Measurements from ENCODE around the gene GCNT2.

The GCNT2 gene

DNA sequence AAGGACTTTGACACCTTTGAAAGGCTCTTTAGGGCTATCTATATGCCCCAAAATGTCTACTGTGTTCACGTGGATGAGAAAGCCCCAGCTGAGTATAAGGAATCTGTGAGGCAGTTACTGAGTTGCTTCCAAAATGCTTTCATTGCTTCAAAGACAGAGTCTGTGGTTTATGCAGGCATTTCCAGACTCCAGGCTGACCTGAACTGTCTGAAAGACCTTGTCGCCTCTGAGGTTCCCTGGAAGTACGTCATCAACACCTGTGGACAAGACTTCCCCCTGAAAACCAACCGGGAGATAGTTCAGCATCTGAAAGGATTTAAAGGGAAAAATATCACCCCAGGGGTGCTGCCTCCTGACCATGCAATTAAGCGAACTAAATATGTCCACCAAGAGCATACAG lies 65.2 kb downstream of the GCNT2 start:
- TF ChIP-seq, protein P1, sequence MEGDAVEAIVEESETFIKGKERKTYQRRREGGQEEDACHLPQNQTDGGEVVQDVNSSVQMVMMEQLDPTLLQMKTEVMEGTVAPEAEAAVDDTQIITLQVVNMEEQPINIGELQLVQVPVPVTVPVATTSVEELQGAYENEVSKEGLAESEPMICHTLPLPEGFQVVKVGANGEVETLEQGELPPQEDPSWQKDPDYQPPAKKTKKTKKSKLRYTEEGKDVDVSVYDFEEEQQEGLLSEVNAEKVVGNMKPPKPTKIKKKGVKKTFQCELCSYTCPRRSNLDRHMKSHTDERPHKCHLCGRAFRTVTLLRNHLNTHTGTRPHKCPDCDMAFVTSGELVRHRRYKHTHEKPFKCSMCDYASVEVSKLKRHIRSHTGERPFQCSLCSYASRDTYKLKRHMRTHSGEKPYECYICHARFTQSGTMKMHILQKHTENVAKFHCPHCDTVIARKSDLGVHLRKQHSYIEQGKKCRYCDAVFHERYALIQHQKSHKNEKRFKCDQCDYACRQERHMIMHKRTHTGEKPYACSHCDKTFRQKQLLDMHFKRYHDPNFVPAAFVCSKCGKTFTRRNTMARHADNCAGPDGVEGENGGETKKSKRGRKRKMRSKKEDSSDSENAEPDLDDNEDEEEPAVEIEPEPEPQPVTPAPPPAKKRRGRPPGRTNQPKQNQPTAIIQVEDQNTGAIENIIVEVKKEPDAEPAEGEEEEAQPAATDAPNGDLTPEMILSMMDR (IDR thresholded peaks at IDR 0.05; ENCODE audit: low read depth, low read length), result no peak
- H3K4me3 ChIP-seq (replicated peaks in 1 of 2; ENCODE audit: low read depth in 2 of 2, low read length in 2 of 2), result no peak overlapping the region
- no peak for DNase-seq (ENCODE audit: low read depth in 2 of 2)

- TF ChIP-seq, protein P1 (IDR thresholded peaks at IDR 0.05; ENCODE audit: low read depth, low read length), result no peak
- DNase-seq (ENCODE audit: low read depth in 2 of 2), result no peak
- H3K4me3 ChIP-seq (replicated peaks in 1 of 2; ENCODE audit: low read depth in 2 of 2, low read length in 2 of 2), result no peak overlapping the region
These were observed 66.7 kb downstream of the GCNT2 start for GRCh38 chr6:10587656-10588406.

GRCh38 chr6:10588562-10589428 lies 67.6 kb downstream of the GCNT2 start:
- H3K4me3 ChIP-seq (replicated peaks in 1 of 2; ENCODE audit: low read depth in 2 of 2, low read length in 2 of 2), result no peak overlapping the region
- DNase-seq (ENCODE audit: low read depth in 2 of 2), result no peak
- TF ChIP-seq, protein P1 (IDR thresholded peaks at IDR 0.05; ENCODE audit: low read depth, low read length), result no peak

DNA sequence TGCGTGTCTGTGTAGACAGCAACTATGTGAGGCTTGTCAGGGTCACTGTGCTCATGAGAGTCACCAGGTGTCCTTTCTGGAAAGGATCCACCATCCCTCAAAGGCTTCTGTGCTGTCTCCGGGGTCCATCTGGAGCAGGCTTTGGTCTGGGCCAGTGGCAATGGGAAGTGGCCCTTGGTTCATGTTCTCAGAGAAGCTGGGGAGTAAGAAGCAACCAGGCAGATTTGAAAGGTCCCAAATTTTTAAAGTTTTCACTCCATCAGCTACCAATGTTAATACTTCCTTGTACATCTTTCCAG lies 68.2 kb downstream of the GCNT2 start:
- no peak overlapping the region for H3K4me3 ChIP-seq (replicated peaks in 1 of 2; ENCODE audit: low read depth in 2 of 2, low read length in 2 of 2)
- TF ChIP-seq, protein P1 (IDR thresholded peaks at IDR 0.05; ENCODE audit: low read depth, low read length), result no peak
- no peak for DNase-seq (ENCODE audit: low read depth in 2 of 2)

DNA sequence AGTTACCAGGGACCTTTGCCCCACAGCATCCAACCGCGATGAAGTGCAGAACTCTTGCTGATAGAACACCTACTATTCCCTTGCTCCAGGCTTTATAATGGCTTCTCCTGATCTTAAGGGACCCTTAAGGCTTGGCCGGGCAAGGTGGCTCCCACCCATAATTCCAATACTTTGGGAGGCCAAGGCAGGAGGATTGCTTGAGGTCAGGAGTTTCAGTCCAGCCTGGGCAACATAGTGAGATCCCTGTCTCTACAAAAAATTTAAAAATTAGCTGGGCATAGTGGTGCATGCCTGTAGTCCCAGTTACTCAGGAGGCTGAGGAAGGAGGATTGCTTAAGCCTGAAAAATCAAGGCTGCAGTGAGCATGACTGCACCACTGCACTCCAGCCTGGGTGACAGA lies 68.8 kb downstream of the GCNT2 start:
- TF ChIP-seq, protein P1 (IDR thresholded peaks at IDR 0.05; ENCODE audit: low read depth, low read length), result no peak
- DNase-seq (ENCODE audit: low read depth in 2 of 2), result no peak
- no peak overlapping the region for H3K4me3 ChIP-seq (replicated peaks in 1 of 2; ENCODE audit: low read depth in 2 of 2, low read length in 2 of 2)

DNA sequence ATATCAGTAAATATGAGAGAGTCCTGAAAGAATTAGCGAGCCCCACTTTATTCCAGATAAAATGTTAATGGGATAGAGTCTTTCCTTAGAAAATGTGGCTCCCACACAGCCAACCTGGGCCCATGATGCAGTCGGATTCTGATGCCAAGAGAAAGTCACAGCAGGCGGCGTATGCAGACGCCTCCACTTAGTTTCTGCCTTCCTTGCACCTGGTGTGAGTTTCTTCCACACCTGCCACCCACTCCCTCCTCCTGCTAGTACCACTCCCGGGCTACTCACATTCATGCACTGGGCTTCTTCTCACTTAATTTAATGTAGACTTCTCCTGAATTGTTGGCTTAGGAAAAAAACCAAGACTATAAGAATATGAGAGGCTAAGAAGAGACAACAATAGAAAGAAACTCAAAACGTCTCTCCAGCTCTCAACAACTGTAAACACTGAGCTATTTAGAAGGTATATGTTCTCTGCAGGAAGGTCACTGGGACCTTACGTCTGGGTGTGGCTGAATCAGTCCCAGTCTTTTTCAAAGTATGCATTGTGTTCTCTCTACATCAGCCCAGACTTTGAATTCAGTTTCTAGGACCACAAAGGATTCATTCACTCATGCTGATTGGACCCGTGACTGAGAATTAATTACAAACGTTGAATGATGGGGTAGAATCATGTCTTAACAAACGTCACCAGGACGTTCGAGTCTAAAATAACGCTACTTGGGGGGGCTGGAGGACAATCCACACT lies 70.4 kb downstream of the GCNT2 start:
- TF ChIP-seq, protein P1 (IDR thresholded peaks at IDR 0.05; ENCODE audit: low read depth, low read length), result no peak
- no peak for DNase-seq (ENCODE audit: low read depth in 2 of 2)
- no peak overlapping the region for H3K4me3 ChIP-seq (replicated peaks in 1 of 2; ENCODE audit: low read depth in 2 of 2, low read length in 2 of 2)

All from cardiac fibroblast (primary cell).